Neutrophil (primary cell): ENCODE data around the gene BCAN.

Experiments
- H3K27ac ChIP-seq: fragments of 200-600 bp; sonication (generic); 2 replicates; pipeline ENCODE4 v1.5.1; 2016; ENCODE audit warnings: mild to moderate bottlenecking, moderate library complexity
- H3K27me3 ChIP-seq: fragments of 200-600 bp; sonication (generic); 2 replicates; pipeline ENCODE4 v1.6.0; 2016; ENCODE audit warnings: mild to moderate bottlenecking
- H3K36me3 ChIP-seq: fragments of 200-600 bp; sonication (generic); 2 replicates; pipeline ENCODE4 v1.5.1; 2017
- H3K4me1 ChIP-seq, 2 experiments: fragments of 200-600 bp in 1 of 2; sonication (generic) in 1 of 2; 1 replicate in 1 of 2; 2 replicates in 1 of 2; pipeline versions ENCODE4 v1.5.1 to v1.6.1; 2013 to 2016; ENCODE audit warnings: low read depth in 1 of 2, low read length in 1 of 2, mild to moderate bottlenecking in 1 of 2, moderate library complexity in 1 of 2; ENCODE audit not compliant: control insufficient read depth in 1 of 2, insufficient read depth in 1 of 2
- H3K4me3 ChIP-seq, 2 experiments: fragments of 200-600 bp in 1 of 2; sonication (generic) in 1 of 2; 1 replicate in 1 of 2; 2 replicates in 1 of 2; pipeline ENCODE4 v1.5.1; 2013 to 2016; ENCODE audit warnings: low read depth in 1 of 2, low read length in 1 of 2, mild to moderate bottlenecking in 1 of 2, moderate library complexity in 1 of 2
- H3K9me3 ChIP-seq: fragments of 200-600 bp; sonication (generic); 2 replicates; pipeline ENCODE4 v1.5.1; 2016
- TF ChIP-seq, protein P1 (sequence below): fragments of 200-600 bp; sonication (generic); IDR thresholded peaks from 2 replicates; pipeline ENCODE4 v1.5.1; 2016; ENCODE audit warnings: antibody characterized with exemption

Gene BCAN

DNA sequence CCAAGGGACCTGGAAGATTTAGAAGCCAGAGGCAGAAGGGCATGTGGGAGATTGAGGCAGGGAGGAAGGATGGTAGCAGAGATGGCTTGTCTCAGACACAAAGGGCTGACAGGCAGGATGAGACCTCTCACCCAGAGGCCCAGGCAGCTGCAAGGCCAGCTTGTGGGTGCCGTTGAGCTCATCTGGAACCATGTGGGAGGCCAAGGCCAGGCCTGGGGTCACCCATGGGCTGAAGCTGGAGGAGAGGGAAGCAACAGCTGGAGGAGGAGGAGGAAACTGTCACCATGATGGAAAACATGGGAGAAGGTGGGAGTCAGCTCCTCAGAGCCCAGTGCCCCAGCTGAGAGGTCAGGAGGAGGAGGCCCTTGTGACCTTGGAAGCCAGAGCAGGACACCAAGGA is 57.1 kb downstream of the BCAN start:
- Histone ChIP-seq H3K4me3 (no peak overlapping the region), H3K27me3 (peaks cover 82% of the 10 kb centered on the region), H3K36me3 (no peaks in the 10 kb centered on the region), H3K9me3 (no peaks in the 10 kb centered on the region), H3K27ac (no peak overlapping the region), H3K4me1 (no peaks in the 10 kb centered on the region)
- TF ChIP-seq, protein P1, sequence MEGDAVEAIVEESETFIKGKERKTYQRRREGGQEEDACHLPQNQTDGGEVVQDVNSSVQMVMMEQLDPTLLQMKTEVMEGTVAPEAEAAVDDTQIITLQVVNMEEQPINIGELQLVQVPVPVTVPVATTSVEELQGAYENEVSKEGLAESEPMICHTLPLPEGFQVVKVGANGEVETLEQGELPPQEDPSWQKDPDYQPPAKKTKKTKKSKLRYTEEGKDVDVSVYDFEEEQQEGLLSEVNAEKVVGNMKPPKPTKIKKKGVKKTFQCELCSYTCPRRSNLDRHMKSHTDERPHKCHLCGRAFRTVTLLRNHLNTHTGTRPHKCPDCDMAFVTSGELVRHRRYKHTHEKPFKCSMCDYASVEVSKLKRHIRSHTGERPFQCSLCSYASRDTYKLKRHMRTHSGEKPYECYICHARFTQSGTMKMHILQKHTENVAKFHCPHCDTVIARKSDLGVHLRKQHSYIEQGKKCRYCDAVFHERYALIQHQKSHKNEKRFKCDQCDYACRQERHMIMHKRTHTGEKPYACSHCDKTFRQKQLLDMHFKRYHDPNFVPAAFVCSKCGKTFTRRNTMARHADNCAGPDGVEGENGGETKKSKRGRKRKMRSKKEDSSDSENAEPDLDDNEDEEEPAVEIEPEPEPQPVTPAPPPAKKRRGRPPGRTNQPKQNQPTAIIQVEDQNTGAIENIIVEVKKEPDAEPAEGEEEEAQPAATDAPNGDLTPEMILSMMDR: no peak

DNA sequence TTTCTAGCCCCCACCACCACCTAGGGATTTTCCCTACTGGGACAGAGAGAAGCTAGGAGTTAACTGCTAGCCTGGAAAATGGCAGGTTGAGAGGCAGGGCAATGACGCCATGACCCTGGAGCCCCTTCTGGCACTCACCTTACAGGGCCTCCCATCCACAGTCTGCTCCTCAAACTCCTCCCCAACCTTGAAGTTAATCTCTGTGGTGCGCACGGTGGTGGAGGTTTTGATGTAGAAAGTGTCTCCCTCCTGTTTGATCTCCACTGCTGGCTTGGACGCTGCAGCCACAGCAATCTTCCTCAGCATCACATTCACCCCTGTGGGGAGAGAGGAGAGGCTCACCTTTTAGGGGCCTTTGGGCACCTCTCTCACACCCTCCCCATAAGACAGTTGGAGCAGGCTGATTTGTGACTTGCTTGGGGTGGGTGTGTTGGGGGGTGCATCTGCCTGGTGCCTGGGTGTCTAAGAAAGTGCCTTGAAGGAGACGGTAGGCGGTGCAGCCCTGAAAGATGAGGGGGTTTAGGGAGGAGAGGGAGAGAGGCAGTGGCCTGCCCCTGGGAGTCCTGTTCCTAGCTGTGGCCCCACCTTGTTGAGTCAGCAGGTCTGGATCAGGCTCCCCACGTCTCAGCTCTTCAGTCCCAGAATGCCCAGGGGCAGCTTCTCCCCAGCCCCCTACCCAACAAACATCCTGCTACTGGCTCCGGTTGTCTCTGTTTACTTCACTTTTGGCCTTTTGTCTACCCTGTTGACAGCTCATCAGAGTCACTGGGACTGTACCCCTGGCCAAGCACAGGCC is 59.0 kb downstream of the BCAN start:
- peaks cover 0 to 9% of the 10 kb centered on the region in 2 experiments for H3K4me1 ChIP-seq
- H3K9me3 ChIP-seq: no peaks in the 10 kb centered on the region
- H3K4me3 ChIP-seq: no peak overlapping the region
- H3K27ac ChIP-seq: no peak overlapping the region
- H3K27me3 ChIP-seq: peaks cover 93% of the 10 kb centered on the region
- TF ChIP-seq, protein P1: no peak
- no peaks in the 10 kb centered on the region for H3K36me3 ChIP-seq

DNA sequence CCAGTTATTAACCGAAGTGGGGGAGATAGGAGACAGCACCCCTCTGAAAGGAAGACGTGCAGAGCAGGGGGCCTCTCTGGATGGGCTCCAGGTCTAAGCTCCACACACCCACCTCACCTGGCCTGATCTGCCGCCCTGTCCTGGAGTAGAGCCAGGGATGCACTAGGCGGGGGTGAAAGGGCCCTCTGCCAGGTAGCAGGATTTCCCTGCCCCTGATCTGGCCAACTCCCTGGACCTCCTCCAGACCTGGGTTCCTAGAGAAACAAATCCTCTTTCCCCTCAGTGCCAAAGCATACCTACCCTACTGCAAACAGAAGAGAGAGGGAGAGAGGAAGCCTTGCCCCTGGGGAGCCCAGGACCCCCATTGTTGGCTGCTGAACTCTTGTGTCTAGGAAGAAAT is 61.4 kb downstream of the BCAN start:
- Histone ChIP-seq H3K4me1 (peaks cover 0 to 11% of the 10 kb centered on the region in 2 experiments), H3K9me3 (no peaks in the 10 kb centered on the region), H3K4me3 (no peak overlapping the region), H3K36me3 (no peaks in the 10 kb centered on the region), H3K27me3 (peaks cover 95% of the 10 kb centered on the region), H3K27ac (no peak overlapping the region)
- TF ChIP-seq, protein P1: no peak

DNA sequence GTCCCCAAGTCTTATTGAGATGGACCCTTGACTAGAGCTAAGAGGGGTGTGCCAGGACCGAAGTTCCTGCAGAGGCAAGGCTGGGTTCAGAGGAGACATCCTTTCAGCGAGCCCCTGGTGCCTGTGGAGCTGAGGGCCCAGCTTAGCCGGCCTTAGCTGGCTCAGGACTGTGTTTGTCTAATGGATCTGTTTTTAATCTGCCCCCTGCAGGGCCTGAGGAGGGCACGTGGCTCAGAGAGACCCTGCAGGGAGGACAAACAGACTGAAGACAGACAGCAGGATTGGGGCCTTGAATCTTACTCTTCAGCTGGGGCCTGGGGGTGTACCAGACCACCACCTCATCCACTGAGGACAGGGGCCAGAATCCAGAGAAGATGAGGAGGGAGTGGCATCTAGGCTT is 61.8 kb downstream of the BCAN start:
- TF ChIP-seq, protein P1: no peak
- H3K4me1 ChIP-seq: peaks cover 0 to 11% of the 10 kb centered on the region in 2 experiments
- peaks cover 97% of the 10 kb centered on the region for H3K27me3 ChIP-seq
- no peaks in the 10 kb centered on the region for H3K9me3 ChIP-seq
- no peaks in the 10 kb centered on the region for H3K36me3 ChIP-seq
- no peak overlapping the region for H3K4me3 ChIP-seq
- H3K27ac ChIP-seq: no peak overlapping the region

DNA sequence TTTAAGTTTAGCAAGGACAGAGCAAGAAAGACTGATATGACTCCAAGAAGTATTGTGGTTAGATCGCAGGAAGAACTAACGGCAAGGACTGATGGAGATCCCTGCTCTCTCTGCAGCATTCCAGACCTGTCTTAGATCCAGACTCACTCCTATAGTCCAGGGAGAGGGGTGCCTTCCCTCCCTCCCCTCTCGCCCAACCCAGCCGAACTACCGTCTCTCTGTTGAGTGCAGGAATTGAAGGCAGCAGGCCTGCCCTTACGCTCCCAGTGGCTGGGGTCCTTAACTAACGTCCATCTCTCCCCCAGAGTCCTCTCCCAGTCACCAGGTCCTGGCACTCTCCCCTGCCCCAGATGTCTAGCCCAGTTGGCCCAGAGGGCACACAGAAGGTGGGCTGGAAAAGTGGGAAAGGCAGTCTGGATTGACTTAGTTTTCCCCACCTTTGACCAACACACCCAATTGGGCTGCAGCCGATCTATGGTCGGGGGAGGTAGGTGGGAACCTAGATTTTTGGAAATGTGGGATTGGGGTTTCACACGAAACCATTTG is 62.3 kb downstream of the BCAN start:
- no peak overlapping the region for H3K4me3 ChIP-seq
- H3K4me1 ChIP-seq: peaks cover 0 to 11% of the 10 kb centered on the region in 2 experiments
- no peak overlapping the region for H3K27ac ChIP-seq
- H3K9me3 ChIP-seq: no peaks in the 10 kb centered on the region
- H3K27me3 ChIP-seq: peaks cover 97% of the 10 kb centered on the region
- TF ChIP-seq, protein P1: no peak
- no peaks in the 10 kb centered on the region for H3K36me3 ChIP-seq
